HepG2 (cell line): ENCODE data around the gene MC1R. TPM values are rescaled to one million over a fixed set of nuclear protein-coding genes. Genes with fewer than 3 reads are reported as not detected.

ENCODE experiments used
- ASH2L ChIP-seq: fragments of 300-600, 200-600 bp; sonication (generic); IDR thresholded peaks from 2 replicates; pipeline ENCODE4 v1.7.0; 2017; ENCODE audit warnings: low read depth, mild to moderate bottlenecking, moderate library complexity, mixed read lengths, low read length; ENCODE audit not compliant: insufficient read length
- BRCA1 ChIP-seq: sonication (generic); formaldehyde crosslinking; IDR thresholded peaks from 2 replicates; pipeline ENCODE4 v1.4.0; 2020; ENCODE audit warnings: missing genetic modification reagents
- CHD2 ChIP-seq: IDR thresholded peaks from 2 replicates; pipeline ENCODE4 v1.6.1; 2011; ENCODE audit warnings: low read depth, low read length, improper control_type of control experiment
- GATA4 ChIP-seq: sonication (generic); IDR thresholded peaks from 2 replicates; pipeline ENCODE4 v1.6.1; 2016; ENCODE audit warnings: antibody characterized with exemption, low read depth, borderline replicate concordance
- HES4 ChIP-seq: sonication (generic); formaldehyde crosslinking; IDR thresholded peaks from 2 replicates; pipeline ENCODE4 v1.9.0; 2021; ENCODE audit warnings: mild to moderate bottlenecking, missing genetic modification reagents, borderline replicate concordance
- KAT7 ChIP-seq: IDR thresholded peaks from 2 replicates; pipeline ENCODE4 v1.6.1; 2018; ENCODE audit warnings: borderline replicate concordance, missing compliant biosample characterization
- KDM3A ChIP-seq: IDR thresholded peaks from 2 replicates; pipeline ENCODE4 v1.6.1; 2018; ENCODE audit warnings: low read depth, missing compliant biosample characterization
- KMT2B ChIP-seq: IDR thresholded peaks from 2 replicates; pipeline ENCODE4 v1.6.1; 2016; ENCODE audit warnings: missing genetic modification reagents, missing compliant biosample characterization
- MYPOP ChIP-seq: sonication (generic); formaldehyde crosslinking; IDR thresholded peaks from 2 replicates; pipeline ENCODE4 v1.8.1; 2023; ENCODE audit warnings: mild to moderate bottlenecking, moderate library complexity, missing genetic modification reagents
- MZF1 ChIP-seq: sonication (generic); formaldehyde crosslinking; IDR thresholded peaks from 2 replicates; pipeline ENCODE4 v1.8.1; 2023; ENCODE audit warnings: mild to moderate bottlenecking, missing genetic modification reagents, borderline replicate concordance
- RAD21 ChIP-seq: fragments of 450-650 bp; formaldehyde crosslinking; IDR thresholded peaks from 2 replicates; pipeline ENCODE4 v1.5.0; 2020; ENCODE audit warnings: mild to moderate bottlenecking
- ZBTB14 ChIP-seq: sonication (generic); formaldehyde crosslinking; IDR thresholded peaks from 2 replicates; pipeline ENCODE4 v1.4.0; 2020; ENCODE audit warnings: missing genetic modification reagents
- ZNF230 ChIP-seq: sonication (generic); formaldehyde crosslinking; IDR thresholded peaks from 2 replicates; pipeline ENCODE4 v1.4.0; 2020; ENCODE audit warnings: mild to moderate bottlenecking, missing genetic modification reagents
- ZNF558 ChIP-seq: sonication (generic); formaldehyde crosslinking; IDR thresholded peaks from 2 replicates; pipeline ENCODE4 v1.9.0; 2022; ENCODE audit warnings: mild to moderate bottlenecking, missing genetic modification reagents, borderline replicate concordance
- ZNF7 ChIP-seq: IDR thresholded peaks from 2 replicates; pipeline ENCODE4 v1.6.1; 2016; ENCODE audit warnings: missing biosample characterization, missing genetic modification reagents
- ZNF776 ChIP-seq: sonication (generic); formaldehyde crosslinking; IDR thresholded peaks from 2 replicates; pipeline ENCODE4 v1.4.0; 2020; ENCODE audit warnings: mild to moderate bottlenecking, missing genetic modification reagents
- polyA plus RNA-seq, 8 experiments: library from polyadenylated mRNA; depleted of rRNA in 3 of 8; stranded (reverse) in 7 of 8; unstranded in 1 of 8; fragments of >200 nt; fragmentation: Illumina TruSeq in 4 of 8; extraction: Trizol in 4 of 8; gene quantifications; 2 replicates each; pipeline versions ENCODE4 v1.2.1 to v1.2.3, GENCODE V29; 2011 to 2016; ENCODE audit warnings: low read depth in 4 of 8, missing spikeins in 1 of 8, mixed read lengths in 1 of 8; ENCODE audit not compliant: insufficient read depth in 1 of 8
- total RNA-seq, 5 experiments: library from RNA; depleted of rRNA; stranded (reverse); fragments of >200 nt; fragmentation: Illumina TruSeq; extraction: Trizol; gene quantifications; 2 replicates each; pipeline ENCODE4 v1.2.3, GENCODE V29; 2016; ENCODE audit warnings: low read depth in 1 of 5
- TF ChIP-seq, protein P1 (sequence below): sonication (generic); formaldehyde crosslinking; IDR thresholded peaks from 2 replicates; pipeline ENCODE4 v1.4.0; 2020; ENCODE audit warnings: mild to moderate bottlenecking, missing genetic modification reagents, borderline replicate concordance
- TF ChIP-seq, protein P2 (sequence below): fragments of 450-650 bp; IDR thresholded peaks from 2 replicates; pipeline ENCODE4 v1.6.1; 2016
- TF ChIP-seq, protein P3 (sequence below): sonication (generic); formaldehyde crosslinking; IDR thresholded peaks from 2 replicates; pipeline ENCODE4 v1.8.1; 2023; ENCODE audit warnings: missing genetic modification reagents, inconsistent platforms, borderline replicate concordance
- TF ChIP-seq, protein P4 (sequence below): IDR thresholded peaks from 2 replicates; pipeline ENCODE4 v1.6.1; 2016; ENCODE audit warnings: control low read depth

The MC1R gene
- total and polyA plus RNA-seq, 2 of the 13 experiments (the other 11 are each of a cell fraction or from before 2014, with no cell fraction given): 9.1 to 14.8 TPM

GRCh38 chr16:89873109-89873971 lies 45.3 kb upstream of the MC1R start, which contains the start of gene TCF25 (continued):
- peak; percentile 98 for TF ChIP-seq ZNF776 (CRISPR knock-in tag)
- peak; percentile 76 for TF ChIP-seq ASH2L
- peak; percentile 17; the same call in 1 of the 2 replicates for TF ChIP-seq KAT7 (CRISPR knock-in tag)
- peak; percentile 85; the same call in 1 of the 2 replicates for TF ChIP-seq MYPOP (CRISPR knock-in tag)
- peak; percentile 58; the same call in 1 of the 2 replicates for TF ChIP-seq RAD21 (CRISPR knock-in tag)
- peak; percentile 86; the same call in 1 of the 2 replicates for TF ChIP-seq ZNF558 (CRISPR knock-in tag)
- peak; percentile 95; the same call in 1 of the 2 replicates for TF ChIP-seq BRCA1 (CRISPR knock-in tag)
- TF ChIP-seq, protein P1, sequence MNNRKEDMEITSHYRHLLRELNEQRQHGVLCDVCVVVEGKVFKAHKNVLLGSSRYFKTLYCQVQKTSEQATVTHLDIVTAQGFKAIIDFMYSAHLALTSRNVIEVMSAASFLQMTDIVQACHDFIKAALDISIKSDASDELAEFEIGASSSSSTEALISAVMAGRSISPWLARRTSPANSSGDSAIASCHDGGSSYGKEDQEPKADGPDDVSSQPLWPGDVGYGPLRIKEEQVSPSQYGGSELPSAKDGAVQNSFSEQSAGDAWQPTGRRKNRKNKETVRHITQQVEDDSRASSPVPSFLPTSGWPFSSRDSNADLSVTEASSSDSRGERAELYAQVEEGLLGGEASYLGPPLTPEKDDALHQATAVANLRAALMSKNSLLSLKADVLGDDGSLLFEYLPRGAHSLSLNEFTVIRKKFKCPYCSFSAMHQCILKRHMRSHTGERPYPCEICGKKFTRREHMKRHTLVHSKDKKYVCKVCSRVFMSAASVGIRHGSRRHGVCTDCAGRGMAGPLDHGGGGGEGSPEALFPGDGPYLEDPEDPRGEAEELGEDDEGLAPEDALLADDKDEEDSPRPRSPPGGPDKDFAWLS (CRISPR knock-in tag): no peak; the same call in 1 of the 2 replicates
- TF ChIP-seq ZBTB14 (CRISPR knock-in tag): peak; percentile 49; the same call in 1 of the 2 replicates
- TF ChIP-seq, protein P2, sequence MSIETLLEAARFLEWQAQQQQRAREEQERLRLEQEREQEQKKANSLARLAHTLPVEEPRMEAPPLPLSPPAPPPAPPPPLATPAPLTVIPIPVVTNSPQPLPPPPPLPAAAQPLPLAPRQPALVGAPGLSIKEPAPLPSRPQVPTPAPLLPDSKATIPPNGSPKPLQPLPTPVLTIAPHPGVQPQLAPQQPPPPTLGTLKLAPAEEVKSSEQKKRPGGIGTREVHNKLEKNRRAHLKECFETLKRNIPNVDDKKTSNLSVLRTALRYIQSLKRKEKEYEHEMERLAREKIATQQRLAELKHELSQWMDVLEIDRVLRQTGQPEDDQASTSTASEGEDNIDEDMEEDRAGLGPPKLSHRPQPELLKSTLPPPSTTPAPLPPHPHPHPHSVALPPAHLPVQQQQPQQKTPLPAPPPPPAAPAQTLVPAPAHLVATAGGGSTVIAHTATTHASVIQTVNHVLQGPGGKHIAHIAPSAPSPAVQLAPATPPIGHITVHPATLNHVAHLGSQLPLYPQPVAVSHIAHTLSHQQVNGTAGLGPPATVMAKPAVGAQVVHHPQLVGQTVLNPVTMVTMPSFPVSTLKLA: no peak
- peak; percentile 81; the same call in 1 of the 2 replicates for TF ChIP-seq ZNF230 (CRISPR knock-in tag)
- 0 out of 2 replicates have a peak, but pooled peaks have one; percentile 45 for TF ChIP-seq GATA4
- TF ChIP-seq CHD2: 0 out of 2 replicates have a peak, but pooled peaks have one; percentile 50
- TF ChIP-seq, protein P3, sequence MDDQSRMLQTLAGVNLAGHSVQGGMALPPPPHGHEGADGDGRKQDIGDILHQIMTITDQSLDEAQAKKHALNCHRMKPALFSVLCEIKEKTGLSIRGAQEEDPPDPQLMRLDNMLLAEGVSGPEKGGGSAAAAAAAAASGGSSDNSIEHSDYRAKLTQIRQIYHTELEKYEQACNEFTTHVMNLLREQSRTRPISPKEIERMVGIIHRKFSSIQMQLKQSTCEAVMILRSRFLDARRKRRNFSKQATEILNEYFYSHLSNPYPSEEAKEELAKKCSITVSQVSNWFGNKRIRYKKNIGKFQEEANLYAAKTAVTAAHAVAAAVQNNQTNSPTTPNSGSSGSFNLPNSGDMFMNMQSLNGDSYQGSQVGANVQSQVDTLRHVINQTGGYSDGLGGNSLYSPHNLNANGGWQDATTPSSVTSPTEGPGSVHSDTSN (CRISPR knock-in tag): peak; percentile 88
- TF ChIP-seq ZNF7 (CRISPR knock-in tag): peak; percentile 17; the same call in 1 of the 2 replicates
- peak; percentile 79 for TF ChIP-seq KMT2B (CRISPR knock-in tag)
- TF ChIP-seq MZF1: no peak
- TF ChIP-seq KDM3A (CRISPR knock-in tag): no peak; the same call in 1 of the 2 replicates
- peak; percentile 64 for TF ChIP-seq HES4
- TF ChIP-seq, protein P4, sequence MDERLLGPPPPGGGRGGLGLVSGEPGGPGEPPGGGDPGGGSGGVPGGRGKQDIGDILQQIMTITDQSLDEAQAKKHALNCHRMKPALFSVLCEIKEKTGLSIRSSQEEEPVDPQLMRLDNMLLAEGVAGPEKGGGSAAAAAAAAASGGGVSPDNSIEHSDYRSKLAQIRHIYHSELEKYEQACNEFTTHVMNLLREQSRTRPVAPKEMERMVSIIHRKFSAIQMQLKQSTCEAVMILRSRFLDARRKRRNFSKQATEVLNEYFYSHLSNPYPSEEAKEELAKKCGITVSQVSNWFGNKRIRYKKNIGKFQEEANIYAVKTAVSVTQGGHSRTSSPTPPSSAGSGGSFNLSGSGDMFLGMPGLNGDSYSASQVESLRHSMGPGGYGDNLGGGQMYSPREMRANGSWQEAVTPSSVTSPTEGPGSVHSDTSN (CRISPR knock-in tag): no peak
